Type B pancreatic cell (in vitro differentiated cells): ENCODE data around the gene PCARE. TPM values are rescaled to one million over a fixed set of nuclear protein-coding genes. Genes with fewer than 3 reads are reported as not detected.

Source experiments
- DNase-seq: peaks from one replicate; pipeline ENCODE4 v3.0.0; 2021; ENCODE audit warnings: mixed read lengths; ENCODE audit not compliant: unreplicated experiment; ENCODE audit errors: extremely low spot score
- H3K27ac Mint-ChIP-seq: 2 replicates; pipeline ENCODE4 v1.8.0; 2021; ENCODE audit warnings: mild to moderate bottlenecking, mixed read lengths
- H3K27me3 Mint-ChIP-seq: 2 replicates; pipeline ENCODE4 v1.8.0; 2021; ENCODE audit warnings: mixed read lengths
- H3K36me3 Mint-ChIP-seq: 2 replicates; pipeline ENCODE4 v1.8.0; 2021; ENCODE audit warnings: mixed read lengths
- H3K4me1 Mint-ChIP-seq: one replicate; pipeline ENCODE4 v1.8.0; 2021; ENCODE audit warnings: mixed read lengths; ENCODE audit not compliant: unreplicated experiment
- H3K4me3 Mint-ChIP-seq: 2 replicates; pipeline ENCODE4 v1.8.0; 2021; ENCODE audit warnings: mild to moderate bottlenecking, mixed read lengths
- H3K9me3 Mint-ChIP-seq: 2 replicates; pipeline ENCODE4 v1.8.0; 2021; ENCODE audit warnings: mixed read lengths
- long read RNA-seq: library from polyadenylated mRNA; unstranded; transcript quantifications from one replicate; pipeline ENCODE4 v2.0.0, GENCODE V29; 2020
- total RNA-seq: library from RNA; stranded (reverse); gene quantifications from 2 replicates; pipeline ENCODE4 v1.2.1, GENCODE V29; 2021; ENCODE audit warnings: low replicate concordance
- TF ChIP-seq, protein P1 (sequence below): fragments of 200-600 bp; sonication (generic); conservative IDR thresholded peaks from 2 replicates; pipeline ENCODE4 v1.5.0; 2021; ENCODE audit warnings: antibody characterized with exemption, mild to moderate bottlenecking

The PCARE gene
- total RNA-seq = not detected in 2 replicates
- long read RNA-seq = 0 reads

DNA sequence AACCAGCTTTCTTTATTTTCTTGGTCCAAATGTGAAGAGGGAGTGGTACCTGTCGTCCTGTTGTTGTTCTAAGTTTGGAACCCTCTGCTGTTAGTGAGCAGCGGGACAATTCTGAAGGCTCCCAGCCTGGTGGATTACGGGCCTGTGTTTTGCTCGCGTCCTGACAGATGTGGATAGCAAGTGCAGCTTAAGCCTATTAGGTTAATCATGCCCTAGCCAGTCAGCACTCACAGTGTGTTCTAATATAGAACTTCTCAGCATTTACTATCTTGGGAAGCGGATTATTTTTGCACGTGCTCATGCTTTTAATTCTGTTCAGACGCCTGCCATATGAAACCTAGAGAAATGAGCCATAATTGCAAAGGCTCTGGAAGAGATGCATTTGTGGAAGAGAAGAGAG is at the start of gene PCARE:
PCARE (minus strand) TSS at position 113 of the 400 bp plus-strand sequence. CDS start 262 bp downstream, outside the sequence.
- Mint-ChIP-seq H3K9me3 (peaks cover 4% of the 10 kb centered on the region), H3K27me3 (peaks cover 9% of the 10 kb centered on the region), H3K4me1 (peaks cover 14% of the 10 kb centered on the region), H3K36me3 (no peaks in the 10 kb centered on the region), H3K4me3 (no peak within 1 kb of the TSS), H3K27ac (no peak within 1 kb of the TSS)
- TF ChIP-seq, protein P1, sequence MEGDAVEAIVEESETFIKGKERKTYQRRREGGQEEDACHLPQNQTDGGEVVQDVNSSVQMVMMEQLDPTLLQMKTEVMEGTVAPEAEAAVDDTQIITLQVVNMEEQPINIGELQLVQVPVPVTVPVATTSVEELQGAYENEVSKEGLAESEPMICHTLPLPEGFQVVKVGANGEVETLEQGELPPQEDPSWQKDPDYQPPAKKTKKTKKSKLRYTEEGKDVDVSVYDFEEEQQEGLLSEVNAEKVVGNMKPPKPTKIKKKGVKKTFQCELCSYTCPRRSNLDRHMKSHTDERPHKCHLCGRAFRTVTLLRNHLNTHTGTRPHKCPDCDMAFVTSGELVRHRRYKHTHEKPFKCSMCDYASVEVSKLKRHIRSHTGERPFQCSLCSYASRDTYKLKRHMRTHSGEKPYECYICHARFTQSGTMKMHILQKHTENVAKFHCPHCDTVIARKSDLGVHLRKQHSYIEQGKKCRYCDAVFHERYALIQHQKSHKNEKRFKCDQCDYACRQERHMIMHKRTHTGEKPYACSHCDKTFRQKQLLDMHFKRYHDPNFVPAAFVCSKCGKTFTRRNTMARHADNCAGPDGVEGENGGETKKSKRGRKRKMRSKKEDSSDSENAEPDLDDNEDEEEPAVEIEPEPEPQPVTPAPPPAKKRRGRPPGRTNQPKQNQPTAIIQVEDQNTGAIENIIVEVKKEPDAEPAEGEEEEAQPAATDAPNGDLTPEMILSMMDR = no peak
- no peak for DNase-seq

DNA sequence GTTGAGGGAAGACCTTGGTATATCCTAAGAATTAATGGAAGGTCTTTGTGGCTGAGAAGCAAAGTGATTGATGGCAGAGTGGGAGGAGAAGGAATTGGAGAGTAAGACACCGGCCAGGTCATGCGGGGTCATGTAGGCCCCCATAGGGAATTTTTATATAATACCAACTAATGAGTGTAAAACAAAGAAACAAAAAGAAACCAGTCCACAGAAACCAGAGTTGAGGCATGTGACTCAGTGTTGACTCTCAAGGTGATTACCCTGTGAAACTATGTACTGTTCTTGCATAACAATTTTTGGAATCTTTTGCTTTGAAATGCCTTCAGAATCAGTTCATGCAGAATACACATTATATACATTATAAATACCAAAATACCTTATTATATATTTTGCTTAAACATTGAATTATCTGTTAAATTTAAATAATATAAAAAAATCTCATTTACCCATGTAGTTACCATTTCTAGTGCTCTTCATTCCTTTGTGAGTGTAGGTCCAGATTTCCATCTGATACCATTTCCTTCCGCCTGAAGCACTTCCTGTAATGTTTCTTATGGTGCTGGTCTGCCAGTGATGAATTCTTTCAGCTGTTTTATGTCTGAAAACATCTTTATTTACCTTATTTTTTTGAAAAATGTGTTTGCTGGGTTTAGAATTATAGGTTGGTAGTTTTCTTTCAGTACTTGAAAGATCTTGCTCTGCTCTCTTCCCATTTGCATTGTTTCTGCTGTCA is 49.5 kb upstream of the PCARE start:
- DNase-seq = no peak
- peaks cover 31% of the 10 kb centered on the region for H3K36me3 Mint-ChIP-seq
- peaks cover 10% of the 10 kb centered on the region for H3K9me3 Mint-ChIP-seq
- H3K27ac Mint-ChIP-seq = peak overlapping the region; percentile 57
- peaks cover 12% of the 10 kb centered on the region for H3K4me1 Mint-ChIP-seq
- H3K27me3 Mint-ChIP-seq = no peaks in the 10 kb centered on the region
- H3K4me3 Mint-ChIP-seq = no peak overlapping the region
- TF ChIP-seq, protein P1 = no peak

DNA sequence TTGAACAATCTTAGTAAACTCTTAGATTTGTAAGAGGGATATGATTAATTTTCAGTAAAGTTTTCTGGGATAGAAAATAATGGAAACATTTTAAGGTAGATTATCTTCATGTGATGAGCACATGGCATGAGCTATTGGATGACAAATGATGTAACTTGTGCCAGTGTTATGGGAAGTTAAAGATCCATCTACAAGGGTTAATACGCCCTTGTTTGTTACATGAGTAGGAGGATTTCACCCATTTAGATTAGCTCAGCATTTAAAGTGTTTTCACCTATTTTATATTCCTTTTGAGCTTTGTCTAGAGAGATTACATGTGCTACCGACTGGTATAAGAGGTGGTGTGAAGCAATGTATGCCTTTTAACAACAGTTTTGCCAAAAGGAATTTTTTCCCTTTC is 46.5 kb upstream of the PCARE start:
- Mint-ChIP-seq H3K4me1 (peaks cover 16% of the 10 kb centered on the region), H3K27me3 (peaks cover 7% of the 10 kb centered on the region), H3K36me3 (peaks cover 31% of the 10 kb centered on the region), H3K4me3 (no peak overlapping the region), H3K9me3 (peaks cover 10% of the 10 kb centered on the region), H3K27ac (no peak overlapping the region)
- TF ChIP-seq, protein P1 = no peak
- DNase-seq = no peak

DNA sequence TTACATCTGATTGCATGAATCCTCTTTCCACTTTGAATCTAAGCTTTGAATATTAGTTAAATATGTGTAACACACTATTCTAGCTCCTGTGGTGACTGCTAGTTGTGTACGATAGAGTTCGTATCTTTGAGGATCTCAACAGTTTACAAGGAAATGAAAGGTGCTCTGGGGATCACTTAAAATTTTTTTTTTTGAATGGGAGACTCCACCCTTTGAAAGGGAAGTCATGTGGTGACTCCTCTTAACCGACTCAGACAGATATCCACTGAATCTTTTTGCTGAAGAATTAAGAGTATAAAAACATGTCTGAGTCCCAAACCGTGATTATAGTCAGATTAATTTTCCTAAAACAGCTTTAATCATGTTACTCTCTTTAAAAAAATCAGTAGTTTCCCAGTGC is 44.9 kb upstream of the PCARE start:
- H3K4me3 Mint-ChIP-seq = no peak overlapping the region
- peaks cover 6% of the 10 kb centered on the region for H3K9me3 Mint-ChIP-seq
- TF ChIP-seq, protein P1 = no peak
- H3K4me1 Mint-ChIP-seq = peaks cover 24% of the 10 kb centered on the region
- DNase-seq = no peak
- peaks cover 11% of the 10 kb centered on the region for H3K27me3 Mint-ChIP-seq
- no peak overlapping the region for H3K27ac Mint-ChIP-seq
- peaks cover 18% of the 10 kb centered on the region for H3K36me3 Mint-ChIP-seq

DNA sequence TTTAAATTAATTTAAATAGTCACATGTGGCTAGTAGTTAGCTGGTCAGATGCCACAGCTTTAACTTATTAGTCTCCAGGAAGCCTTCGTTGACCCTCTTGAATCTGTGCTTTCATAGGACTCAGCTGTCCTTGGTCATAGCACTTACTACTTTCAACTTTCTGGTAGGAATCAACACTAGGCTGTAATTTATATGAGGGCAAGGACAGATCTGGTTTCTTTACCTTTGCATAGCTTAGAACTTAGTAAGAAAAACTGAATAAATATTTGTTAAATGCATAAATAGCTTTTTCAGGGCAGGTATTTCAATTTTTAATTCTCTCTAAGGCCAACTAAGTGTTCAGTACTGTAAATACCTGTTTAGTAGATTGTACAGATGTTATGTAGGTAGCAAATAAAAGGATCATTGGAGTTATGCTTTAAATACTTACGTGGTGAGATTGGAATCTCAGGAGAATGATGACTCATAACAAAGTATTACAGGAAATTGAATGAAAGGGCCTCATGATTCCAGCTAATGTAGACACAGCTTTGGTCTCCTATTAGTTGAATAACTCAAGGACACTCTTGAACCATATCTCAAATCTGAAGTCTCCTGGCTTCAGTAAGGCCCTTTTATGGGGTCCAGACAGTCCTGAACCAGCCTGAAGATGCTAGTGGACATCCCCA is 43.4 kb upstream of the PCARE start:
- H3K36me3 Mint-ChIP-seq = peaks cover 7% of the 10 kb centered on the region
- TF ChIP-seq, protein P1 = no peak
- peak overlapping the region; percentile 84 for H3K27ac Mint-ChIP-seq

More for the DNA sequence above, 43.4 kb upstream of the PCARE start:
- H3K4me1 Mint-ChIP-seq = peaks cover 25% of the 10 kb centered on the region
- peaks cover 13% of the 10 kb centered on the region for H3K27me3 Mint-ChIP-seq
- H3K9me3 Mint-ChIP-seq = no peaks in the 10 kb centered on the region
- H3K4me3 Mint-ChIP-seq = peak overlapping the region; percentile 75
- no peak for DNase-seq
